A549 (cell line): Measurements from ENCODE around the gene DAB2. TPM values are rescaled to one million over a fixed set of nuclear protein-coding genes. Genes with fewer than 3 reads are reported as not detected.

Experiments used
- ATAC-seq, 2 experiments: fragments of 200-7000 bp in 1 of 2; fragments of >200 bp in 1 of 2; cut with Nextera tagmentation in 1 of 2; cut with Tn5 transposase in 1 of 2; 3 replicates each; pipeline versions ENCODE4 v1.8.0 to v1.9.1; 2018 to 2020; ENCODE audit warnings: mild to moderate bottlenecking in 1 of 2, moderate library complexity in 1 of 2
- CTCF ChIA-PET: fragments of 300-600 bp; sonication (Branson Sonifier 250); formaldehyde crosslinking; extraction: SDS; loops from one replicate; lab custom pipeline; 2021; ENCODE audit warnings: antibody characterized with exemption, inconsistent platforms; lab: Yijun Ruan, JAX
- POLR2A ChIA-PET: fragments of 350-600 bp; formaldehyde crosslinking; extraction: SDS; loops from one replicate; lab custom pipeline; 2021; ENCODE audit warnings: antibody characterized with exemption, inconsistent platforms; lab: Yijun Ruan, JAX
- DNase-seq, 2 experiments: peaks; one replicate each; pipeline versions ENCODE4 v3.0.0 to v3.0.0-alpha.2; 2011 to 2016; ENCODE audit warnings: low read depth in 1 of 2, low spot score in 1 of 2
- FAIRE-seq: peaks from 2 replicates; lab custom pipeline; 2011; peaks lifted over from hg19 to GRCh38; lab: Jason Lieb, UNC
- H3K27ac ChIP-seq, 2 experiments: fragments of >200 bp; sonication (Bioruptor Twin); formaldehyde crosslinking; 3 replicates each; pipeline ENCODE4 v1.5.1; 2016 to 2017
- H3K4me1 ChIP-seq: fragments of >200 bp; sonication (Bioruptor Twin); formaldehyde crosslinking; 3 replicates; pipeline ENCODE4 v1.6.1; 2016
- H3K4me2 ChIP-seq: fragments of >200 bp; sonication (Bioruptor Twin); formaldehyde crosslinking; 3 replicates; pipeline ENCODE4 v1.6.1; 2016
- H3K4me3 ChIP-seq: fragments of >200 bp; sonication (Bioruptor Twin); formaldehyde crosslinking; 3 replicates; pipeline ENCODE4 v1.5.1; 2016
- H3K9me3 ChIP-seq: fragments of >200 bp; sonication (Bioruptor Twin); formaldehyde crosslinking; 3 replicates; pipeline ENCODE4 v1.6.1; 2016
- ATOH8 ChIP-seq: fragments of 250-450 bp; sonication (Bioruptor Pico); IDR thresholded peaks from 2 replicates; pipeline ENCODE4 v1.5.0; 2020; ENCODE audit warnings: low read depth, mild to moderate bottlenecking, moderate library complexity
- BCL3 ChIP-seq: fragments of >200 bp; sonication (Bioruptor Twin); formaldehyde crosslinking; IDR thresholded peaks from 3 replicates; pipeline ENCODE4 v1.6.1; 2016
- CBX2 ChIP-seq: fragments of 200-600 bp; sonication (generic); IDR thresholded peaks from 2 replicates; pipeline ENCODE4 v1.6.1; 2016; ENCODE audit warnings: low read depth, mild to moderate bottlenecking, borderline replicate concordance
- CBX8 ChIP-seq: fragments of 200-600 bp; sonication (generic); IDR thresholded peaks from 2 replicates; pipeline ENCODE4 v1.6.1; 2016
- CHD2 ChIP-seq: fragments of 150-350 bp; IDR thresholded peaks from 2 replicates; pipeline ENCODE4 v1.6.1; 2014; ENCODE audit warnings: low read length; ENCODE audit not compliant: partially characterized antibody
- CTCF ChIP-seq: fragments of >200 bp; sonication (Bioruptor Twin); formaldehyde crosslinking; IDR thresholded peaks from 3 replicates; pipeline ENCODE4 v1.5.1; 2016
- EHMT2 ChIP-seq: fragments of 200-600 bp; sonication (generic); IDR thresholded peaks from 2 replicates; pipeline ENCODE4 v1.6.1; 2016; ENCODE audit warnings: antibody characterized with exemption, low read depth, mild to moderate bottlenecking, moderate library complexity
- ELK1 ChIP-seq: fragments of 150-350 bp; IDR thresholded peaks from 2 replicates; pipeline ENCODE4 v1.6.1; 2014; ENCODE audit warnings: low read depth, mild to moderate bottlenecking, low read length
- EP300 ChIP-seq, 2 experiments: fragments of >200 bp; sonication (Bioruptor Twin); formaldehyde crosslinking; IDR thresholded peaks; 2 replicates in 1 of 2; 3 replicates in 1 of 2; pipeline ENCODE4 v1.6.1; 2016 to 2017
- ESRRA ChIP-seq: fragments of 150-350 bp; IDR thresholded peaks from 2 replicates; pipeline ENCODE4 v1.6.1; 2014; ENCODE audit warnings: mild to moderate bottlenecking, low read length, borderline replicate concordance
- FOSL2 ChIP-seq, 2 experiments: fragments of 450-650 bp in 1 of 2; fragments of >200 bp in 1 of 2; sonication (Bioruptor Twin) in 1 of 2; formaldehyde crosslinking; IDR thresholded peaks; 2 replicates each; pipeline versions ENCODE4 v1.5.0 to v1.6.1; 2016 to 2020; ENCODE audit warnings: mild to moderate bottlenecking in 1 of 2, moderate library complexity in 1 of 2
- FOXS1 ChIP-seq: fragments of 250-450 bp; sonication (Bioruptor Pico); IDR thresholded peaks from 2 replicates; pipeline ENCODE4 v1.5.0; 2020; ENCODE audit warnings: mild to moderate bottlenecking, moderate library complexity
- GATA3 ChIP-seq: IDR thresholded peaks from 2 replicates; pipeline ENCODE4 v1.6.1; 2012; ENCODE audit warnings: borderline replicate concordance
- HEYL ChIP-seq: fragments of 250-450 bp; sonication (Bioruptor Pico); IDR thresholded peaks from 2 replicates; pipeline ENCODE4 v1.8.0; 2021; ENCODE audit warnings: mild to moderate bottlenecking, moderate library complexity
- HOXA7 ChIP-seq: fragments of 250-450 bp; sonication (Bioruptor Pico); IDR thresholded peaks from 2 replicates; pipeline ENCODE4 v1.5.0; 2020; ENCODE audit warnings: mild to moderate bottlenecking, moderate library complexity
- HOXB5 ChIP-seq: fragments of 250-450 bp; sonication (Bioruptor Pico); IDR thresholded peaks from 2 replicates; pipeline ENCODE4 v1.5.0; 2020; ENCODE audit warnings: mild to moderate bottlenecking, moderate library complexity
- JUN ChIP-seq, 2 experiments: fragments of >200 bp; sonication (Bioruptor Twin); formaldehyde crosslinking; IDR thresholded peaks; 2 replicates in 1 of 2; 3 replicates in 1 of 2; pipeline ENCODE4 v1.6.1; 2016 to 2017
- JUNB ChIP-seq: fragments of >200 bp; sonication (Bioruptor Twin); formaldehyde crosslinking; IDR thresholded peaks from 2 replicates; pipeline ENCODE4 v1.6.1; 2016
- KDM5A ChIP-seq: fragments of 200-600 bp; sonication (generic); IDR thresholded peaks from 2 replicates; pipeline ENCODE4 v1.6.1; 2016; ENCODE audit warnings: antibody characterized with exemption, mild to moderate bottlenecking
- MAFK ChIP-seq: fragments of 450-650 bp; IDR thresholded peaks from 2 replicates; pipeline ENCODE4 v1.6.1; 2014; ENCODE audit not compliant: partially characterized antibody
- MAZ ChIP-seq: fragments of 150-350 bp; IDR thresholded peaks from 2 replicates; pipeline ENCODE4 v1.6.1; 2014; ENCODE audit warnings: antibody characterized with exemption, low read depth, low read length, borderline replicate concordance
- MYC ChIP-seq: IDR thresholded peaks from 2 replicates; pipeline ENCODE4 v1.6.1; 2012; ENCODE audit warnings: mild to moderate bottlenecking, inconsistent platforms, low read length, improper control_type of control experiment, borderline replicate concordance
- NPAS2 ChIP-seq: fragments of 250-450 bp; sonication (Bioruptor Pico); IDR thresholded peaks from 2 replicates; pipeline ENCODE4 v1.8.0; 2022; ENCODE audit warnings: mild to moderate bottlenecking, moderate library complexity, borderline replicate concordance
- NR3C1 ChIP-seq: fragments of >200 bp; sonication (Bioruptor Twin); formaldehyde crosslinking; IDR thresholded peaks from 3 replicates; pipeline ENCODE4 v1.6.1; 2017
- RAD21 ChIP-seq, 2 experiments: fragments of >200 bp in 1 of 2; sonication (Bioruptor Twin) in 1 of 2; formaldehyde crosslinking in 1 of 2; IDR thresholded peaks in 1 of 2; conservative IDR thresholded peaks in 1 of 2; 2 replicates in 1 of 2; 3 replicates in 1 of 2; pipeline ENCODE4 v1.6.1; 2012 to 2018; ENCODE audit warnings: inconsistent platforms in 1 of 2
- RARB ChIP-seq: fragments of 250-450 bp; sonication (Bioruptor Pico); IDR thresholded peaks from 2 replicates; pipeline ENCODE4 v1.8.0; 2021; ENCODE audit warnings: mild to moderate bottlenecking, moderate library complexity
- SMC3 ChIP-seq: fragments of >200 bp; sonication (Bioruptor Twin); formaldehyde crosslinking; IDR thresholded peaks from 3 replicates; pipeline ENCODE4 v1.6.1; 2018; ENCODE audit warnings: inconsistent platforms
- SREBF2 ChIP-seq: fragments of 450-650 bp; IDR thresholded peaks from 2 replicates; pipeline ENCODE4 v1.6.1; 2014; ENCODE audit warnings: mild to moderate bottlenecking, moderate library complexity
- TP53 ChIP-seq: fragments of 250-450 bp; sonication (Bioruptor Pico); IDR thresholded peaks from 2 replicates; pipeline ENCODE4 v1.5.0; 2021; ENCODE audit warnings: mild to moderate bottlenecking, moderate library complexity
- USF2 ChIP-seq: fragments of 450-650 bp; IDR thresholded peaks from 2 replicates; pipeline ENCODE4 v1.6.1; 2014; ENCODE audit warnings: antibody characterized with exemption
- ZC3H11A ChIP-seq: fragments of 450-650 bp; IDR thresholded peaks from 2 replicates; pipeline ENCODE4 v1.6.1; 2014; ENCODE audit warnings: antibody characterized with exemption, mild to moderate bottlenecking
- ZFP36 ChIP-seq: fragments of 450-650 bp; IDR thresholded peaks from 2 replicates; pipeline ENCODE4 v1.6.1; 2014; ENCODE audit warnings: borderline replicate concordance; ENCODE audit not compliant: partially characterized antibody
- ZNF302 ChIP-seq: fragments of 250-450 bp; sonication (Bioruptor Pico); IDR thresholded peaks from 2 replicates; pipeline ENCODE4 v1.9.0; 2021; ENCODE audit warnings: inconsistent platforms, mild to moderate bottlenecking, moderate library complexity
- ZSCAN20 ChIP-seq: fragments of 250-450 bp; sonication (Bioruptor Pico); IDR thresholded peaks from 2 replicates; pipeline ENCODE4 v1.8.0; 2022; ENCODE audit warnings: mild to moderate bottlenecking, moderate library complexity
- WGBS: methylation state at CpG from one replicate; pipeline ENCODE4 v1.1.6; 2017; ENCODE audit errors: missing lambda C conversion rate; 5-methylcytosine and 5-hydroxymethylcytosine counted together
- polyA plus RNA-seq, 4 experiments: library from polyadenylated mRNA; depleted of rRNA in 3 of 4; stranded (reverse); fragments of >200 nt; fragmentation: RNase III in 1 of 4; extraction: RNeasy Plus Mini Kit Qiagen cat#74134 plus additional on column Dnase treatment in 1 of 4; gene quantifications; 2 replicates in 3 of 4; 3 replicates in 1 of 4; pipeline ENCODE4 v1.2.3, GENCODE V29; 2011 to 2017

The DAB2 gene
- polyA plus RNA-seq, 2 of the 4 experiments (the other 2 are of a cell fraction), result 13.6 to 17.1 TPM

GRCh38 chr5:39376293-39376714, 48.5 kb downstream of the DAB2 start:
- Histone ChIP-seq H3K27ac (no peak overlapping the region; a peak in 1 of 6 replicates), H3K4me3 (no peak overlapping the region), H3K4me2 (no peak overlapping the region), H3K9me3 (no peaks in the 10 kb centered on the region), H3K4me1 (no peaks in the 10 kb centered on the region)
- FAIRE-seq, result peak; percentile 67
- TF ChIP-seq CTCF, result peak; percentile 95
- TF ChIP-seq NR3C1, result no peak
- TF ChIP-seq CBX8, result no peak
- TF ChIP-seq ZNF302, result no peak
- TF ChIP-seq CHD2, result no peak
- no peak for TF ChIP-seq ATOH8 (CRISPR knock-in tag)
- TF ChIP-seq FOSL2 (IDR thresholded peaks at IDR 0.05), result no peak
- no peak for TF ChIP-seq FOSL2 (CRISPR knock-in tag; IDR thresholded peaks at IDR 0.05)
- TF ChIP-seq JUN (IDR thresholded peaks at IDR 0.05), result no peak
- TF ChIP-seq ZFP36, result no peak
- TF ChIP-seq SREBF2, result no peak
- TF ChIP-seq MAFK, result peak; percentile 82
- peak; percentile 96 to 97 for TF ChIP-seq RAD21 (conservative IDR thresholded peaks at IDR 0.05 in 1 of 2, IDR thresholded peaks at IDR 0.05 in 1 of 2)
- peak; percentile 97 for TF ChIP-seq SMC3
- TF ChIP-seq RARB (CRISPR knock-in tag), result no peak
- no peak for TF ChIP-seq EHMT2
- TF ChIP-seq MYC, result no peak
- no peak for TF ChIP-seq ESRRA
- no peak for TF ChIP-seq ZSCAN20
- no peak for TF ChIP-seq NPAS2
- no peak for TF ChIP-seq ZC3H11A
- TF ChIP-seq KDM5A, result no peak
- no peak for TF ChIP-seq HOXA7 (CRISPR knock-in tag)
- no peak for TF ChIP-seq CBX2
- TF ChIP-seq BCL3, result no peak
- ChIA-PET CTCF (interaction anchor here (0.6 to 6.3 kb wide), 60 partner anchors 9 to 952 kb away, joined by 3 to 147 read pairs (median 5); partner anchors contain the start of genes C9, DAB2 and FYB1), POLR2A (interaction anchor here (0.8 to 2.1 kb wide), 3 partner anchors 48 to 171 kb away, joined by 4 to 8 read pairs (median 4); partner anchors contain the start of gene DAB2)
- peak; percentile 65 to 67 for DNase-seq
- WGBS, result 29% methylated on average over 3 of the region's 3 CpGs
- peak; percentile 85 to 95; a peak in 5 of 6 replicates for ATAC-seq

- no peak for TF ChIP-seq JUNB
- no peak for TF ChIP-seq RARB (CRISPR knock-in tag)
- TF ChIP-seq FOSL2 (IDR thresholded peaks at IDR 0.05), result no peak
- no peak for TF ChIP-seq FOSL2 (CRISPR knock-in tag; IDR thresholded peaks at IDR 0.05)
- no peak for TF ChIP-seq USF2
- no peak for TF ChIP-seq GATA3
- no peak for TF ChIP-seq EP300 (IDR thresholded peaks at IDR 0.05)
- no peak for TF ChIP-seq ELK1
- TF ChIP-seq FOXS1, result no peak
- TF ChIP-seq HOXA7 (CRISPR knock-in tag), result no peak
- no peak for TF ChIP-seq HEYL (CRISPR knock-in tag)
- TF ChIP-seq MAZ, result no peak
- no peak for TF ChIP-seq HOXB5
- TF ChIP-seq TP53 (CRISPR knock-in tag), result no peak
- TF ChIP-seq, all 56 proteins: peak for 0
- Histone ChIP-seq H3K4me1 (no peaks in the 10 kb centered on the region), H3K4me3 (no peak overlapping the region), H3K9me3 (no peaks in the 10 kb centered on the region), H3K4me2 (no peak overlapping the region), H3K27ac (no peak overlapping the region)
- no peak for FAIRE-seq
- WGBS, result 82% methylated on average over 2 of the region's 2 CpGs
- ChIA-PET POLR2A (no interaction called here), CTCF (interaction anchor here (0.6 to 3.5 kb wide), 8 partner anchors 8 to 225 kb away, joined by 3 to 23 read pairs (median 4); partner anchors contain the start of gene DAB2)
- no peak for DNase-seq
- no peak for ATAC-seq
These were observed 51.0 kb downstream of the DAB2 start for GRCh38 chr5:39373791-39374190.
